HG03469 (cell line): ENCODE results near the gene RUNX1.
"Not testable (repeated sequence)": the region's sequence is repeated elsewhere in the genome, so short reads cannot be mapped to it uniquely, and the experiment has no call there.

Experiments used
- ATAC-seq: cut with Tn5 transposase; IDR thresholded peaks from one replicate; pipeline ENCODE4 v1.9.1; 2021; ENCODE audit warnings: mild to moderate bottlenecking, moderate library complexity, moderate number of reproducible peaks; ENCODE audit not compliant: unreplicated experiment

The RUNX1 gene

GRCh38 chr21:34974162-34974981 is 74.7 kb downstream of the RUNX1 start:
- peak; percentile 68 for ATAC-seq

GRCh38 chr21:34973685-34974084 is 75.4 kb downstream of the RUNX1 start:
- no peak for ATAC-seq

- ATAC-seq, result no peak
These were observed 77.4 kb downstream of the RUNX1 start for GRCh38 chr21:34971656-34972055.

- ATAC-seq, result no peak
These were observed 78.5 kb downstream of the RUNX1 start for GRCh38 chr21:34970566-34970965.

- no peak for ATAC-seq
These were observed 79.0 kb downstream of the RUNX1 start for GRCh38 chr21:34970167-34970500.

- ATAC-seq, result no peak
These were observed 79.5 kb downstream of the RUNX1 start for GRCh38 chr21:34969423-34970166.

- no peak for ATAC-seq
These were observed 80.4 kb downstream of the RUNX1 start for GRCh38 chr21:34968414-34969333.

- no peak for ATAC-seq
These were observed 81.4 kb downstream of the RUNX1 start for GRCh38 chr21:34967509-34968289.

- not testable (repeated sequence) for ATAC-seq
These were observed 82.2 kb downstream of the RUNX1 start for GRCh38 chr21:34966881-34967280.

- ATAC-seq, result no peak
These were observed 83.6 kb downstream of the RUNX1 start for GRCh38 chr21:34965200-34966174.

GRCh38 chr21:34962586-34963222 is 86.4 kb downstream of the RUNX1 start:
- no peak for ATAC-seq

- ATAC-seq, result no peak
These were observed 87.0 kb downstream of the RUNX1 start for GRCh38 chr21:34962136-34962535.

GRCh38 chr21:34960687-34961086 is 88.4 kb downstream of the RUNX1 start:
- no peak for ATAC-seq

- no peak for ATAC-seq
These were observed 89.5 kb downstream of the RUNX1 start for GRCh38 chr21:34959607-34960006.

GRCh38 chr21:34958040-34958439 is 91.1 kb downstream of the RUNX1 start:
- ATAC-seq, result no peak

- no peak for ATAC-seq
These were observed 92.4 kb downstream of the RUNX1 start for GRCh38 chr21:34956416-34957316.

GRCh38 chr21:34953950-34954349 is 95.2 kb downstream of the RUNX1 start:
- ATAC-seq, result no peak

- ATAC-seq, result no peak
These were observed 96.4 kb downstream of the RUNX1 start for GRCh38 chr21:34952701-34953100.
